HL-60 (cell line): ENCODE results near the gene VTCN1.

Experiments used
- DNase-seq, 2 experiments: peaks; one replicate each; pipeline ENCODE4 v3.0.0-alpha.2; 2010 to 2020; ENCODE audit warnings: low read depth in 1 of 2, low spot score in 1 of 2
- H3K27ac ChIP-seq: fragments of 250-450 bp; sonication (Bioruptor Pico); replicated peaks from 2 replicates; pipeline ENCODE4 v1.5.1; 2020; ENCODE audit warnings: mild to moderate bottlenecking, moderate library complexity
- H3K27me3 ChIP-seq: fragments of 250-450 bp; sonication (Bioruptor Pico); 2 replicates; pipeline ENCODE4 v1.5.1; 2021; ENCODE audit warnings: mild to moderate bottlenecking, moderate library complexity; ENCODE audit not compliant: insufficient read depth, poor library complexity, severe bottlenecking
- H3K4me3 ChIP-seq: replicated peaks from 2 replicates; pipeline ENCODE4 v1.5.1; 2011; ENCODE audit warnings: mild to moderate bottlenecking, control low read depth, low read length; ENCODE audit not compliant: insufficient read depth
- CTCF ChIP-seq: IDR thresholded peaks from one replicate; pipeline ENCODE4 v1.5.1; 2011; ENCODE audit warnings: low read length, control low read depth, inconsistent platforms; ENCODE audit not compliant: insufficient read depth
- GABPA ChIP-seq: IDR thresholded peaks from 2 replicates; pipeline ENCODE4 v1.6.1; 2012; ENCODE audit warnings: low read depth
- POLR2AphosphoS5 ChIP-seq: IDR thresholded peaks from 2 replicates; pipeline ENCODE4 v1.6.1; 2012; ENCODE audit warnings: low read depth
- SPI1 ChIP-seq: IDR thresholded peaks from 2 replicates; pipeline ENCODE4 v1.6.1; 2012; ENCODE audit warnings: low read depth, mild to moderate bottlenecking, borderline replicate concordance
- TF ChIP-seq, protein P1 (sequence below): IDR thresholded peaks from 2 replicates; pipeline ENCODE4 v1.6.1; 2012; ENCODE audit warnings: low read depth; ENCODE audit not compliant: insufficient replicate concordance

Gene VTCN1

DNA sequence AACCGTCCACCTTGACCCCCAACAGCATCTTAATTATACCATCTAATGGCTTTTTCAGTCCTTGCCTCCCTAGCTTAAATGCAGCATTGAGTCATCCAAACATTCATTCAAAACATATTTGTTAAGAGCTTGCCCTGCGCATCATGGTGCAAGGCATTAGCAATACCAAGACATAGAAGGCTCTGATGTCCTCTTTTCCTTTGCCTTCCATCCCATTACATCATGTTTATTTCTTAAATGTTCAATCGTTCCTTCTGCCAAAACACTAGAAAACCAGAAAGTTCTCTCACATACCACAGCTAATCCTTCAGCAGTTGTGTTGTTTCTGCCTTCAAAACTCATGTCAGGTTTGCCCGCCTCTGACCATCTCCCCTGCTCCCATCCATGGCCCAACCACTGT is 29.8 kb upstream of the VTCN1 start:
- Histone ChIP-seq H3K27me3 (no peaks in the 10 kb centered on the region), H3K27ac (no peak overlapping the region), H3K4me3 (no peak overlapping the region)
- TF ChIP-seq CTCF: no peak
- no peak for TF ChIP-seq POLR2AphosphoS5
- TF ChIP-seq GABPA: no peak
- no peak for DNase-seq

GRCh38 chr1:117239467-117239866 is 28.7 kb upstream of the VTCN1 start:
- no peak overlapping the region for H3K4me3 ChIP-seq
- no peak for DNase-seq
- H3K27ac ChIP-seq: no peak overlapping the region
- TF ChIP-seq SPI1 (no peak), POLR2AphosphoS5 (no peak), CTCF (no peak), GABPA (no peak)
- TF ChIP-seq, protein P1, sequence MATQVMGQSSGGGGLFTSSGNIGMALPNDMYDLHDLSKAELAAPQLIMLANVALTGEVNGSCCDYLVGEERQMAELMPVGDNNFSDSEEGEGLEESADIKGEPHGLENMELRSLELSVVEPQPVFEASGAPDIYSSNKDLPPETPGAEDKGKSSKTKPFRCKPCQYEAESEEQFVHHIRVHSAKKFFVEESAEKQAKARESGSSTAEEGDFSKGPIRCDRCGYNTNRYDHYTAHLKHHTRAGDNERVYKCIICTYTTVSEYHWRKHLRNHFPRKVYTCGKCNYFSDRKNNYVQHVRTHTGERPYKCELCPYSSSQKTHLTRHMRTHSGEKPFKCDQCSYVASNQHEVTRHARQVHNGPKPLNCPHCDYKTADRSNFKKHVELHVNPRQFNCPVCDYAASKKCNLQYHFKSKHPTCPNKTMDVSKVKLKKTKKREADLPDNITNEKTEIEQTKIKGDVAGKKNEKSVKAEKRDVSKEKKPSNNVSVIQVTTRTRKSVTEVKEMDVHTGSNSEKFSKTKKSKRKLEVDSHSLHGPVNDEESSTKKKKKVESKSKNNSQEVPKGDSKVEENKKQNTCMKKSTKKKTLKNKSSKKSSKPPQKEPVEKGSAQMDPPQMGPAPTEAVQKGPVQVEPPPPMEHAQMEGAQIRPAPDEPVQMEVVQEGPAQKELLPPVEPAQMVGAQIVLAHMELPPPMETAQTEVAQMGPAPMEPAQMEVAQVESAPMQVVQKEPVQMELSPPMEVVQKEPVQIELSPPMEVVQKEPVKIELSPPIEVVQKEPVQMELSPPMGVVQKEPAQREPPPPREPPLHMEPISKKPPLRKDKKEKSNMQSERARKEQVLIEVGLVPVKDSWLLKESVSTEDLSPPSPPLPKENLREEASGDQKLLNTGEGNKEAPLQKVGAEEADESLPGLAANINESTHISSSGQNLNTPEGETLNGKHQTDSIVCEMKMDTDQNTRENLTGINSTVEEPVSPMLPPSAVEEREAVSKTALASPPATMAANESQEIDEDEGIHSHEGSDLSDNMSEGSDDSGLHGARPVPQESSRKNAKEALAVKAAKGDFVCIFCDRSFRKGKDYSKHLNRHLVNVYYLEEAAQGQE: no peak
- no peaks in the 10 kb centered on the region for H3K27me3 ChIP-seq

GRCh38 chr1:117237726-117238381 is 27.1 kb upstream of the VTCN1 start:
- no peak overlapping the region for H3K27ac ChIP-seq
- H3K4me3 ChIP-seq: no peak overlapping the region
- TF ChIP-seq GABPA: no peak
- TF ChIP-seq POLR2AphosphoS5: no peak
- TF ChIP-seq, protein P1: no peak
- no peak for TF ChIP-seq SPI1
- TF ChIP-seq CTCF: no peak
- no peaks in the 10 kb centered on the region for H3K27me3 ChIP-seq
- no peak for DNase-seq

GRCh38 chr1:117235863-117236465 is 25.2 kb upstream of the VTCN1 start:
- TF ChIP-seq GABPA: no peak
- TF ChIP-seq SPI1: no peak
- TF ChIP-seq, protein P1: no peak
- no peak for TF ChIP-seq POLR2AphosphoS5
- no peak for TF ChIP-seq CTCF
- Histone ChIP-seq H3K27ac (no peak overlapping the region), H3K27me3 (no peaks in the 10 kb centered on the region), H3K4me3 (no peak overlapping the region)
- DNase-seq: no peak
